Measurements from ENCODE around the gene OR2F1. TPM values are rescaled to one million over a fixed set of nuclear protein-coding genes. Genes with fewer than 3 reads are reported as not detected.

OR2F1 gene
- total RNA-seq, 1 experiment from 2014 or later = not detected

- intact Hi-C loops (cut with micrococcal nuclease) = loop anchor here (10.0 kb wide), 1 partner anchor 119 kb away; no protein-coding TSS in a partner anchor
- ATAC-seq (no peak), DNase-seq (ENCODE audit: low read depth, low spot score) (no peak)
- no peaks in the 10 kb centered on the region for H3K27me3 ChIP-seq (ENCODE audit: insufficient read depth, low read length)
- H3K9ac ChIP-seq (ENCODE audit: low read length) = no peak overlapping the region
- H3K9me2 ChIP-seq (ENCODE audit: insufficient read depth) = no peaks in the 10 kb centered on the region
- H2AFZ ChIP-seq (ENCODE audit: low read depth, low read length, poor library complexity, severe bottlenecking) = no peak overlapping the region
- no peaks in the 10 kb centered on the region for H3K36me3 ChIP-seq (ENCODE audit: control insufficient read depth in 1 of 2, insufficient read depth in 2 of 2, low read length in 2 of 2)
- H3K4me1 ChIP-seq (ENCODE audit: control insufficient read depth in 1 of 2, insufficient read depth in 2 of 2, low read length in 2 of 2) = peaks cover 2 to 13% of the 10 kb centered on the region in 2 experiments; a peak in 3 of 4 replicates
- no peak overlapping the region for H3K4me2 ChIP-seq (ENCODE audit: low read length)
- no peaks in the 10 kb centered on the region for H3K9me3 ChIP-seq (ENCODE audit: control insufficient read depth in 1 of 2, insufficient read depth in 1 of 2, low read depth in 1 of 2, low read length in 2 of 2)
- ChIA-PET CTCF (no interaction called here), POLR2A (no interaction called here), RAD21 (ENCODE audit: low non-redundant PET in 1 of 2, low total read pairs in 2 of 2, uncharacterized antibody in 2 of 2, unreplicated experiment in 2 of 2) (no interaction called here)
- H4K20me1 ChIP-seq (ENCODE audit: insufficient read depth) = no peaks in the 10 kb centered on the region
- no TSS peak for BruUV-seq (replicated peaks)
- TF ChIP-seq SP1 (IDR thresholded peaks at IDR 0.05; ENCODE audit: low read depth) = no peak
- no peak for TF ChIP-seq SIN3A (IDR thresholded peaks at IDR 0.05; ENCODE audit: low read depth)
- no peak for TF ChIP-seq EZH2phosphoT487 (IDR thresholded peaks at IDR 0.05; ENCODE audit: borderline replicate concordance)
- no peak for TF ChIP-seq ZBTB33 (IDR thresholded peaks at IDR 0.05; ENCODE audit: extremely low read depth, insufficient replicate concordance, low read length)
- no peak for TF ChIP-seq ZNF274 (IDR thresholded peaks at IDR 0.05; ENCODE audit: low read depth, low read length)
- no peak for TF ChIP-seq FOSL1 (IDR thresholded peaks at IDR 0.05; ENCODE audit: low read depth)
- TF ChIP-seq, protein P1, sequence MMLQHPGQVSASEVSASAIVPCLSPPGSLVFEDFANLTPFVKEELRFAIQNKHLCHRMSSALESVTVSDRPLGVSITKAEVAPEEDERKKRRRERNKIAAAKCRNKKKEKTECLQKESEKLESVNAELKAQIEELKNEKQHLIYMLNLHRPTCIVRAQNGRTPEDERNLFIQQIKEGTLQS (IDR thresholded peaks at IDR 0.05) = no peak
- TF ChIP-seq POLR2AphosphoS5 (IDR thresholded peaks at IDR 0.05; ENCODE audit: low read depth, low read length) = no peak
- no peak for TF ChIP-seq YY1 (IDR thresholded peaks at IDR 0.05; ENCODE audit: extremely low read depth, insufficient replicate concordance, low read depth, low read length)
- no peak for TF ChIP-seq TCF7L2 (IDR thresholded peaks at IDR 0.05; ENCODE audit: borderline replicate concordance, extremely low read depth, insufficient read depth, insufficient read length)
- no peak for TF ChIP-seq RAD21 (IDR thresholded peaks at IDR 0.05; ENCODE audit: low read depth)
- H3K79me2 ChIP-seq (ENCODE audit: insufficient read depth, low read length) = peaks cover 11% of the 10 kb centered on the region
- H3K27ac ChIP-seq (ENCODE audit: low read depth, low read length) = no peak overlapping the region
- H3K4me3 ChIP-seq (replicated peaks in 1 of 2; ENCODE audit: low read depth in 1 of 2, low read length in 2 of 2) = no peak overlapping the region
Observed at GRCh38 chr7:143905509-143905908, 49.1 kb upstream of the OR2F1 start.
